WTC11 (cell line): ENCODE results near the gene VTI1A. TPM values are rescaled to one million over a fixed set of nuclear protein-coding genes. Genes with fewer than 3 reads are reported as not detected.

Experiments
- ATAC-seq: fragments of 200-7000 bp; cut with Tn5 transposase; 2 replicates; pipeline ENCODE4 v1.10.0; 2021; ENCODE audit warnings: mild to moderate bottlenecking, moderate library complexity
- CTCF ChIA-PET: fragments of 300-600 bp; sonication (Branson Sonifier 250); formaldehyde crosslinking; loops from one replicate; lab custom pipeline; 2021; ENCODE audit warnings: antibody characterized with exemption; lab: Charles Lee
- POLR2A ChIA-PET: fragments of 350-600 bp; sonication (Branson Sonifier 250); formaldehyde crosslinking; loops from one replicate; lab custom pipeline; 2021; ENCODE audit warnings: antibody characterized with exemption; lab: Charles Lee
- DNase-seq: peaks from one replicate; pipeline ENCODE4 v3.0.0; 2021; ENCODE audit warnings: low spot score
- H3K27ac Mint-ChIP-seq: 2 replicates; pipeline ENCODE4 v1.8.0; 2021; ENCODE audit warnings: mixed read lengths
- H3K27me3 Mint-ChIP-seq: 2 replicates; pipeline ENCODE4 v1.8.0; 2021; ENCODE audit warnings: low read depth, mild to moderate bottlenecking, moderate library complexity, mixed read lengths
- H3K36me3 Mint-ChIP-seq: 2 replicates; pipeline ENCODE4 v1.8.0; 2021; ENCODE audit warnings: mixed read lengths
- H3K4me1 Mint-ChIP-seq: 2 replicates; pipeline ENCODE4 v1.8.0; 2022; ENCODE audit warnings: mixed read lengths
- H3K4me3 Mint-ChIP-seq: 2 replicates; pipeline ENCODE4 v1.8.0; 2021; ENCODE audit warnings: mild to moderate bottlenecking, moderate library complexity, mixed read lengths
- H3K9me3 Mint-ChIP-seq: 2 replicates; pipeline ENCODE4 v1.8.0; 2021; ENCODE audit warnings: mixed read lengths
- ATF3 ChIP-seq: sonication (generic); formaldehyde crosslinking; conservative IDR thresholded peaks from 2 replicates; pipeline ENCODE4 v1.8.1; 2022; ENCODE audit warnings: mild to moderate bottlenecking, missing genetic modification reagents
- E2F4 ChIP-seq: sonication (generic); formaldehyde crosslinking; IDR thresholded peaks from 2 replicates; pipeline ENCODE4 v1.8.1; 2022; ENCODE audit warnings: low read depth, mild to moderate bottlenecking, moderate library complexity, missing genetic modification reagents, borderline replicate concordance
- ESRRA ChIP-seq: sonication (generic); formaldehyde crosslinking; IDR thresholded peaks from 2 replicates; pipeline ENCODE4 v1.8.1; 2022; ENCODE audit warnings: mild to moderate bottlenecking, missing genetic modification reagents, borderline replicate concordance
- FOXP4 ChIP-seq: sonication (generic); formaldehyde crosslinking; IDR thresholded peaks from 2 replicates; pipeline ENCODE4 v1.8.0; 2022; ENCODE audit warnings: mild to moderate bottlenecking, missing genetic modification reagents
- GABPB1 ChIP-seq: sonication (generic); formaldehyde crosslinking; IDR thresholded peaks from 2 replicates; pipeline ENCODE4 v1.8.1; 2023; ENCODE audit warnings: mild to moderate bottlenecking, missing genetic modification reagents
- NFE2L1 ChIP-seq: sonication (generic); formaldehyde crosslinking; IDR thresholded peaks from 2 replicates; pipeline ENCODE4 v1.8.1; 2023; ENCODE audit warnings: missing genetic modification reagents
- NR3C1 ChIP-seq: sonication (generic); formaldehyde crosslinking; conservative IDR thresholded peaks from 2 replicates; pipeline ENCODE4 v1.8.1; 2023; ENCODE audit warnings: low read depth, mild to moderate bottlenecking, missing genetic modification reagents
- TEAD1 ChIP-seq: sonication (generic); formaldehyde crosslinking; IDR thresholded peaks from 2 replicates; pipeline ENCODE4 v1.8.0; 2022; ENCODE audit warnings: mild to moderate bottlenecking, missing genetic modification reagents
- ZNF121 ChIP-seq: sonication (generic); formaldehyde crosslinking; IDR thresholded peaks from 2 replicates; pipeline ENCODE4 v1.8.0; 2023; ENCODE audit warnings: missing genetic modification reagents
- ZNF138 ChIP-seq: sonication (generic); formaldehyde crosslinking; conservative IDR thresholded peaks from 2 replicates; pipeline ENCODE4 v1.8.1; 2022; ENCODE audit warnings: mild to moderate bottlenecking, moderate library complexity, missing genetic modification reagents
- ZNF232 ChIP-seq: sonication (generic); formaldehyde crosslinking; IDR thresholded peaks from 2 replicates; pipeline ENCODE4 v1.8.0; 2022; ENCODE audit warnings: mild to moderate bottlenecking, missing genetic modification reagents
- ZNF281 ChIP-seq: sonication (generic); formaldehyde crosslinking; IDR thresholded peaks from 2 replicates; pipeline ENCODE4 v1.8.0; 2023; ENCODE audit warnings: mild to moderate bottlenecking, missing genetic modification reagents
- ZNF396 ChIP-seq: fragments of 250-450 bp; sonication (Bioruptor Pico); IDR thresholded peaks from 2 replicates; pipeline ENCODE4 v1.8.0; 2021; ENCODE audit warnings: mild to moderate bottlenecking, moderate library complexity, borderline replicate concordance
- ZNF416 ChIP-seq: fragments of 250-450 bp; sonication (Bioruptor Pico); IDR thresholded peaks from 2 replicates; pipeline ENCODE4 v1.9.0; 2021; ENCODE audit warnings: mild to moderate bottlenecking, inconsistent platforms
- ZNF423 ChIP-seq: fragments of 250-450 bp; sonication (Bioruptor Pico); IDR thresholded peaks from 2 replicates; pipeline ENCODE4 v2.1.2; 2022; ENCODE audit warnings: mild to moderate bottlenecking, moderate library complexity
- total RNA-seq: library from RNA; stranded (reverse); gene quantifications from 3 replicates; pipeline ENCODE4 v1.2.3, GENCODE V29; 2021
- TF ChIP-seq, protein P1 (sequence below): sonication (generic); formaldehyde crosslinking; IDR thresholded peaks from 2 replicates; pipeline ENCODE4 v1.8.1; 2023; ENCODE audit warnings: mild to moderate bottlenecking, missing genetic modification reagents
- TF ChIP-seq, protein P2 (sequence below): sonication (generic); formaldehyde crosslinking; IDR thresholded peaks from 2 replicates; pipeline ENCODE4 v1.8.0; 2022; ENCODE audit warnings: mild to moderate bottlenecking, missing genetic modification reagents

Gene VTI1A
- total RNA-seq, 1 experiment from 2014 or later = 20.1 TPM

DNA sequence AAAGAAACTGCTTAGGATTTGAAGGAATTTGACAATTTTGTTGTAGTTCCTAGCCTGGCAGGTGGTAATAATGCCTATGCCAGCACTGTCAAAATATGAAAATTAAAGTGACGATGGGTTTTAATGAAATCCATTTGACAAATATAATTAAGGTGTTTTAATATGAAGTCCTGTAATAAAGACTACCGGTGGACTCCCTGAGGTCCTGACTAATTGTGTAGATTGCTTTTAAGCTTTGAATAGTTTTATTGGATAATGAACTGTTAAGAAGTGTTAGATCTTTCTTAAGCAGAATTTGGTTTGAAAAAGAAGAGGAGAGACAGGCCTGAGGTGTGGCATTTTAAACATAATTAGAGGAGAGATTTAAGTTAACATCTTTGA is 197.2 kb downstream of the VTI1A start (continued):
- TF ChIP-seq ATF3 (CRISPR knock-in tag) (no peak), ZNF416 (CRISPR knock-in tag) (no peak), ESRRA (no peak), ZNF121 (no peak), E2F4 (no peak)
- TF ChIP-seq, protein P1, sequence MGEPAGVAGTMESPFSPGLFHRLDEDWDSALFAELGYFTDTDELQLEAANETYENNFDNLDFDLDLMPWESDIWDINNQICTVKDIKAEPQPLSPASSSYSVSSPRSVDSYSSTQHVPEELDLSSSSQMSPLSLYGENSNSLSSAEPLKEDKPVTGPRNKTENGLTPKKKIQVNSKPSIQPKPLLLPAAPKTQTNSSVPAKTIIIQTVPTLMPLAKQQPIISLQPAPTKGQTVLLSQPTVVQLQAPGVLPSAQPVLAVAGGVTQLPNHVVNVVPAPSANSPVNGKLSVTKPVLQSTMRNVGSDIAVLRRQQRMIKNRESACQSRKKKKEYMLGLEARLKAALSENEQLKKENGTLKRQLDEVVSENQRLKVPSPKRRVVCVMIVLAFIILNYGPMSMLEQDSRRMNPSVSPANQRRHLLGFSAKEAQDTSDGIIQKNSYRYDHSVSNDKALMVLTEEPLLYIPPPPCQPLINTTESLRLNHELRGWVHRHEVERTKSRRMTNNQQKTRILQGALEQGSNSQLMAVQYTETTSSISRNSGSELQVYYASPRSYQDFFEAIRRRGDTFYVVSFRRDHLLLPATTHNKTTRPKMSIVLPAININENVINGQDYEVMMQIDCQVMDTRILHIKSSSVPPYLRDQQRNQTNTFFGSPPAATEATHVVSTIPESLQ (CRISPR knock-in tag) = no peak

- CTCF ChIA-PET = interaction anchor here (0.6 kb wide), 1 partner anchor 606 kb away, joined by 5 read pairs; no protein-coding TSS in a partner anchor
- Mint-ChIP-seq H3K4me3 (no peak overlapping the region), H3K9me3 (no peaks in the 10 kb centered on the region), H3K4me1 (peaks cover 21% of the 10 kb centered on the region), H3K27ac (0 out of 2 replicates have a peak overlapping the region, but pooled peaks have one; percentile 78), H3K27me3 (no peaks in the 10 kb centered on the region), H3K36me3 (no peaks in the 10 kb centered on the region)
- peak; percentile 56 for ATAC-seq
- TF ChIP-seq, protein P2, sequence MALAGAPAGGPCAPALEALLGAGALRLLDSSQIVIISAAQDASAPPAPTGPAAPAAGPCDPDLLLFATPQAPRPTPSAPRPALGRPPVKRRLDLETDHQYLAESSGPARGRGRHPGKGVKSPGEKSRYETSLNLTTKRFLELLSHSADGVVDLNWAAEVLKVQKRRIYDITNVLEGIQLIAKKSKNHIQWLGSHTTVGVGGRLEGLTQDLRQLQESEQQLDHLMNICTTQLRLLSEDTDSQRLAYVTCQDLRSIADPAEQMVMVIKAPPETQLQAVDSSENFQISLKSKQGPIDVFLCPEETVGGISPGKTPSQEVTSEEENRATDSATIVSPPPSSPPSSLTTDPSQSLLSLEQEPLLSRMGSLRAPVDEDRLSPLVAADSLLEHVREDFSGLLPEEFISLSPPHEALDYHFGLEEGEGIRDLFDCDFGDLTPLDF = no peak
- TF ChIP-seq ZNF232 (CRISPR knock-in tag) = no peak
- TF ChIP-seq NR3C1 (CRISPR knock-in tag) = no peak
- TF ChIP-seq ZNF281 = no peak
- no peak for TF ChIP-seq ZNF423
- TF ChIP-seq ATF3 (CRISPR knock-in tag) = no peak
- no peak for TF ChIP-seq ZNF396 (CRISPR knock-in tag)
- TF ChIP-seq GABPB1 (CRISPR knock-in tag) = no peak
- TF ChIP-seq FOXP4 (CRISPR knock-in tag) = no peak
- no peak for TF ChIP-seq TEAD1 (CRISPR knock-in tag)
- TF ChIP-seq ZNF138 (CRISPR knock-in tag) = no peak
- TF ChIP-seq NFE2L1 (CRISPR knock-in tag) = no peak
- no peak for TF ChIP-seq ESRRA
- POLR2A ChIA-PET = no interaction called here
- DNase-seq = no peak
These were observed 202.2 kb downstream of the VTI1A start for GRCh38 chr10:112649006-112649821.
